Kidney epithelial cell (primary cell): ENCODE results near the gene MAS1L. TPM values are rescaled to one million over a fixed set of nuclear protein-coding genes. Genes with fewer than 3 reads are reported as not detected.

ENCODE experiments used
- DNase-seq: peaks from one replicate; pipeline ENCODE4 v3.0.0-alpha.2; 2010; ENCODE audit warnings: low read depth
- H3K27me3 ChIP-seq: 2 replicates; pipeline ENCODE4 v1.6.0; 2011; ENCODE audit warnings: low read length; ENCODE audit not compliant: control insufficient read depth, insufficient read depth
- H3K36me3 ChIP-seq: 2 replicates; pipeline ENCODE4 v1.5.1; 2011; ENCODE audit warnings: low read length; ENCODE audit not compliant: control insufficient read depth, insufficient read depth
- H3K4me3 ChIP-seq: 2 replicates; pipeline ENCODE4 v1.5.1; 2011; ENCODE audit warnings: low read depth, mild to moderate bottlenecking, control low read depth, low read length
- total RNA-seq: library from RNA; depleted of rRNA; stranded (reverse); fragments of >200 nt; gene quantifications from 2 replicates; pipeline ENCODE4 v1.2.3, GENCODE V29; 2015
- TF ChIP-seq, protein P1 (sequence below): IDR thresholded peaks from 2 replicates; pipeline ENCODE4 v1.5.1; 2011; ENCODE audit warnings: mild to moderate bottlenecking, moderate library complexity, low read length, control low read depth, inconsistent platforms; ENCODE audit not compliant: insufficient read depth, poor library complexity, severe bottlenecking

The MAS1L gene
- total RNA-seq, 1 donor from 2014 or later: not detected

DNA sequence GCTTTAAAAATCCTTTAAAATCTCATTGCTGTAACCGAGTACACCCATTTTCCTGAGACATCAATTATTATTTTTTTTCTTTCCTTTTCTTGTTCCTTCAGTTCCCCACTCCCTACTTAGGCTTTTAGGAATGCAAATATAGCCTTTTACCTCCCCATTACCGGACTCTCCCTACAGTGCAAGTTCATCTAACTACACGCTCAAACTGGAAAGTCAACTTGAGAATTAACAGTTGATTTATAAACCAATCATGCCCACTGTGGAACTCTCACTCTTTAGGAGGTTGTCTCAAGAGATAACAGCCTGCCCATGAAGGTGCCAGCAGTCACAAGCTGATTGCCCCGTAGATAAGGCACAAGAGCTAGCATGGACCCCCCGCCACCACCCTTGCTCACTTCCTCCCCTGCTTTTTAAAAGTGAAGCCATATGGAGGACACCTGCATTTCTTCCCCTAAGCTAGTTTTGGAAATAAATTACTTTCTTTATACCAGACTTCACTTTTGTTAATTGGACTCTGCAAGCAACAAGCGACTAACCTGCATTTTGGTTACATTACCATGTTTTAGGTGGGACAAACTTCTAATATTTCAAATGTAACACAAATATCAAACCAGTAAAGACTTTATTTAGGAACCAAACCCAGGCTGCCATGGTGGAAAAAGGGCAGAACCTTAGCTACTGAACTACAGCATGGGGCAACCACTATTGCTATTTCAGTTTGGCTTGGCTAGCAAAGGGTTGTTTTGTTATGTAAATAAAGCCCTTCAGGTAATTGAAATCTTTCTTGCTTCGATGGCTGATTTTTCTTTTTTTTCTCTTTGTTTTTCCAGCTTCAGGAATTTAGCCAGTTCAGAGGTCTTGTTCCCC lies 36.9 kb upstream of the MAS1L start:
- H3K27me3 ChIP-seq: no peaks in the 10 kb centered on the region
- DNase-seq: no peak
- TF ChIP-seq, protein P1, sequence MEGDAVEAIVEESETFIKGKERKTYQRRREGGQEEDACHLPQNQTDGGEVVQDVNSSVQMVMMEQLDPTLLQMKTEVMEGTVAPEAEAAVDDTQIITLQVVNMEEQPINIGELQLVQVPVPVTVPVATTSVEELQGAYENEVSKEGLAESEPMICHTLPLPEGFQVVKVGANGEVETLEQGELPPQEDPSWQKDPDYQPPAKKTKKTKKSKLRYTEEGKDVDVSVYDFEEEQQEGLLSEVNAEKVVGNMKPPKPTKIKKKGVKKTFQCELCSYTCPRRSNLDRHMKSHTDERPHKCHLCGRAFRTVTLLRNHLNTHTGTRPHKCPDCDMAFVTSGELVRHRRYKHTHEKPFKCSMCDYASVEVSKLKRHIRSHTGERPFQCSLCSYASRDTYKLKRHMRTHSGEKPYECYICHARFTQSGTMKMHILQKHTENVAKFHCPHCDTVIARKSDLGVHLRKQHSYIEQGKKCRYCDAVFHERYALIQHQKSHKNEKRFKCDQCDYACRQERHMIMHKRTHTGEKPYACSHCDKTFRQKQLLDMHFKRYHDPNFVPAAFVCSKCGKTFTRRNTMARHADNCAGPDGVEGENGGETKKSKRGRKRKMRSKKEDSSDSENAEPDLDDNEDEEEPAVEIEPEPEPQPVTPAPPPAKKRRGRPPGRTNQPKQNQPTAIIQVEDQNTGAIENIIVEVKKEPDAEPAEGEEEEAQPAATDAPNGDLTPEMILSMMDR: no peak
- no peaks in the 10 kb centered on the region for H3K36me3 ChIP-seq
- no peak overlapping the region for H3K4me3 ChIP-seq

DNA sequence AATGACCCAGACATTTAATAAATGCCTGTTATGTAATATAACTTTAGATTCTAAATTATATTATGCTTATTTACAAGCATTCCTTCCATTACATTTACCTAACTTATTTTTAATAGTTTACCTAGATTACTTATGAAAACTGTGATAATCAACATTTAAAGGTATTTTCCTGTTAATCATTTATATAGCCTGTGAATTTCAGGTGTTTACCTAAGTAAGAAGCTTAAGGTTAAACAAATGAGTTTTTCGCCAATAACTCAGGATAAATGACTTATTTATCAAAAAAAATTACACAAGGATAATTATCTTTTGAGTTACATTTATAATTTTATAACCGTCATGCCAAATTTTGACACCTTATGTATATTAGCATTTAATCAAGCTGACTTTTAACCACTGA lies 36.3 kb upstream of the MAS1L start:
- TF ChIP-seq, protein P1: no peak
- no peak overlapping the region for H3K4me3 ChIP-seq
- DNase-seq: no peak
- H3K27me3 ChIP-seq: no peaks in the 10 kb centered on the region
- H3K36me3 ChIP-seq: no peaks in the 10 kb centered on the region

DNA sequence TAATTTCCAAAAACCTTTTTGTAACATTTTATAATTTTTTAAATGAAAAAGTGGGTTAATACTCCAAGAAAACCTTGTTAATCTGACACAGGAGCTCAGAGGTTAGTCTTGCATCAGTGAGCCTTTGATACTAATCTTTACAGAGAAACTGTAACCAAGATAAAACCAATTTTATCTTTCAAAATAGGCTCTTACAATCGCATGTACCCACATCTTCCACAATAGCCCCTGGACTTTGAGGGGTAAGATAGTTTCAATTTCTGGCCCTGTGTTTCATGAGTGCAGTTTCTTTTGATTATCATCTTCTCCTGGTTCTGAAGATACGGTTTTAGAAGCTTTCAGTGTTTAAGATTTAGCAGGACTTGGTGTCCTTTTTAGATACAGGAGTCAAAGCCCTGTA lies 34.5 kb upstream of the MAS1L start:
- Histone ChIP-seq H3K27me3 (no peaks in the 10 kb centered on the region), H3K36me3 (no peaks in the 10 kb centered on the region), H3K4me3 (no peak overlapping the region)
- TF ChIP-seq, protein P1: no peak
- no peak for DNase-seq

DNA sequence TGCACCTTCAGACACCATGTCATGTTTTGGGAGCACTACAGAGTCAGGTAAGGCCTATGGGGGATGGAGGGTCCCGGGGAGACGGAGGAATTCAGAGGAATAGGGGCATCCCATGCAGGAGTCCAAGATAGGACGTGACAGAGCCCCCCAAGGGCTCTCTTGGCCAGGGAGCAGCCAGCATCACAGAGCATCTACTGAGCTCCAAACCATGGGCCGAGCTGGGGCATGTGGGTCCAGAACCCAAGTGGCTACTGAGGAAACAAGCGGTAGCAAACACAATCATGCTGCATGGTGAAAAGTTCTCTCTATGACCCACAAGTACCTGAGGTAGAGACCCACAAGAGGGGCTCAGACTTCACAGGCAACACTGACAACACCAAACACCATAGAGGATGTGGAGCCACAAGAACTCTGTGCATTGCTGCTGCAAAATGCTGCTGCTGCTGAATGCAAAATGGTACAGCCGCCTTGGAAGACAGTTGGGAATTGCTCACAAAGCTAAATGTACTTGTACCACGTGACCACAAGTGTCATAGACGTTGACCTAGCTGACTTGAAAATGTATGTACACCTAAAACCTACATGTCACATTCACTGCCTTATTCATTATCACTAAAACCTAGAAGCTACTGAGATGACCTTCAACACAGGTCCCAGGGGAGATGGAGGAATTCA lies 33.4 kb upstream of the MAS1L start:
- H3K27me3 ChIP-seq: no peaks in the 10 kb centered on the region
- no peak overlapping the region for H3K4me3 ChIP-seq
- TF ChIP-seq, protein P1: no peak
- DNase-seq: no peak
- no peaks in the 10 kb centered on the region for H3K36me3 ChIP-seq

DNA sequence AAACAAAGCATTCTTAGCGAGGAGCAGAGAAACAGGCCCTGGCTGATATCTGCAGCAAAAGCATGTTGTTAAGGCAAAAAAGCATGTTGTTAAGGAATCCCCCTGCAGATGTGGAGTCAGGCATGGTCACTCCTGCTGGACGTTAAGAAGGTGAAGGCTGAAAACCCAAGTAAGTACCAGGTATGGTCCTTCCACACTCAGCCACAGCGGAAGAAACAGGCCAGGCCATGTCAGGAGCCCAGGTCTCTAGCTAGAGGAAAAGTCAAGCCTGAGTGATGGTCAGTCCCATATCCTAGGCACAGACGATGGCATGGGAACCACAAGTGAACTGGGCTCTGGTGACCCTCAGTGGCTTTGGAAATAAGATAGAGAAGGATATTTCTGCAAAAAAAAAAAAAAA lies 32.5 kb upstream of the MAS1L start:
- Histone ChIP-seq H3K36me3 (no peaks in the 10 kb centered on the region), H3K4me3 (no peak overlapping the region), H3K27me3 (no peaks in the 10 kb centered on the region)
- TF ChIP-seq, protein P1: no peak
- DNase-seq: no peak
